Sigmoid colon (tissue), 7 donors: ENCODE data around the gene NEK4. TPM values are rescaled to one million over a fixed set of nuclear protein-coding genes. Genes with fewer than 3 reads are reported as not detected.

Experiments used
- DNase-seq: peaks from one replicate; pipeline ENCODE4 v3.0.0-alpha.2; 2019
- H3K27ac ChIP-seq, 4 donors: fragments of 200-600 bp; sonication (generic); one replicate each; pipeline ENCODE4 v1.5.1; 2016 to 2019; ENCODE audit warnings: mild to moderate bottlenecking in 1 of 4
- H3K27me3 ChIP-seq, 3 donors: fragments of 200-600 bp; sonication (generic); one replicate each; pipeline ENCODE4 v1.5.1; 2019; ENCODE audit warnings: mild to moderate bottlenecking in 1 of 3
- H3K36me3 ChIP-seq, 4 donors: fragments of 200-600 bp; sonication (generic); one replicate each; pipeline ENCODE4 v1.5.1; 2016 to 2019
- H3K4me1 ChIP-seq, 4 donors: fragments of 200-600 bp; sonication (generic); one replicate each; pipeline ENCODE4 v1.5.1; 2017 to 2019
- H3K4me3 ChIP-seq, 4 donors: fragments of 200-600 bp; sonication (generic); one replicate each; pipeline ENCODE4 v1.5.1; 2017 to 2019; ENCODE audit warnings: mild to moderate bottlenecking in 2 of 4, moderate library complexity in 1 of 4
- H3K9me3 ChIP-seq, 4 donors: fragments of 200-600 bp in 3 of 4; sonication (generic) in 3 of 4; one replicate each; pipeline versions ENCODE4 v1.5.1 to v1.6.1; 2013 to 2019
- EP300 ChIP-seq, 4 donors: sonication (generic); formaldehyde crosslinking; IDR thresholded peaks; one replicate each; pipeline ENCODE4 v1.6.1; 2017; ENCODE audit warnings: antibody characterized with exemption in 4 of 4
- POLR2A ChIP-seq, 2 donors: fragments of 450-650 bp; IDR thresholded peaks; one replicate each; pipeline ENCODE4 v1.6.1; 2016; ENCODE audit warnings: antibody characterized with exemption in 2 of 2, mild to moderate bottlenecking in 2 of 2, moderate library complexity in 2 of 2
- POLR2AphosphoS5 ChIP-seq, 4 donors: sonication (generic); formaldehyde crosslinking; IDR thresholded peaks; one replicate each; pipeline ENCODE4 v1.6.1; 2017; ENCODE audit warnings: antibody characterized with exemption in 4 of 4
- WGBS, 2 donors: extraction: QIAGEN DNeasy Blood & Tissue Kit; methylation state at CpG; one replicate each; pipeline ENCODE4 v1.1.7; 2013; 5-methylcytosine and 5-hydroxymethylcytosine counted together
- intact Hi-C: fragments of 100-400 bp; cut with DNase I; formaldehyde crosslinking; loops from one replicate; pipeline ENCODE4 v1.15.1; 2023
- polyA plus RNA-seq, 3 donors: library from polyadenylated mRNA; stranded (reverse); fragments of 200-250 nt; gene quantifications; one replicate each; pipeline ENCODE4 v1.2.3, GENCODE V29; 2013
- total RNA-seq, 4 donors: library from RNA; depleted of rRNA; stranded (reverse); fragments of >200 nt; gene quantifications; one replicate each; pipeline ENCODE4 v1.1.0, GENCODE V29; 2016
- TF ChIP-seq, protein P1 (sequence below), 4 experiments: fragments of 450-650 bp in 3 of 4; fragments of 200-600 bp in 1 of 4; IDR thresholded peaks; one replicate each; pipeline ENCODE4 v1.5.1; 2016 to 2019; ENCODE audit warnings: antibody characterized with exemption in 4 of 4, mild to moderate bottlenecking in 3 of 4, moderate library complexity in 2 of 4
- donor health status: healthy with polysubstance abuse.
- donor health status: Bipolar disorder and iron deficiency.
- donor health status: healthy.

Gene NEK4
- total and polyA plus RNA-seq, 7 donors, result 7.4 to 19.4 (median 17.1) TPM

DNA sequence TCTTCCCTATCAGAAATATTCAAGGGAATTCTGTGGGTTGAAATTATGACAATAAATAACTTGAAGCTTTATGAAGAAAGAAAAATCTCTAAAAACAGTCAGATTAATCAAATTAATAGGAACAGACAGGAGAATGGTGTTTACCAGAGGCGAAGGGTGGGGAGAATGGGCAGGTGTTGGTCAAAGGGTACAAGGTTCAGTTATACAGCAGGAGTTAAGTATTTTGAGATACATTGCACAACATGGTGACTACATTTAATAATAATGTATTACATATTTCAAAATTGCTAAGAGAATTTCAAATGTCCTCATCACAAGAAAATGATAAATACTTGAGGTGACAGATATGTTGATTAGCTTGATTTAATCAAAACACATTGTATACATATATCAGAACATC is 46.2 kb downstream of the NEK4 start:
- Histone ChIP-seq H3K27me3 (no peaks in the 10 kb centered on the region), H3K4me3 (no peak overlapping the region), H3K9me3 (no peaks in the 10 kb centered on the region), H3K27ac (no peak overlapping the region), H3K4me1 (no peaks in the 10 kb centered on the region), H3K36me3 (peaks cover 0 to 15% (median 3%) of the 10 kb centered on the region in 4 donors)
- intact Hi-C loops, result no loop called here
- no peak for TF ChIP-seq EP300 (IDR thresholded peaks at IDR 0.05)
- TF ChIP-seq, protein P1, sequence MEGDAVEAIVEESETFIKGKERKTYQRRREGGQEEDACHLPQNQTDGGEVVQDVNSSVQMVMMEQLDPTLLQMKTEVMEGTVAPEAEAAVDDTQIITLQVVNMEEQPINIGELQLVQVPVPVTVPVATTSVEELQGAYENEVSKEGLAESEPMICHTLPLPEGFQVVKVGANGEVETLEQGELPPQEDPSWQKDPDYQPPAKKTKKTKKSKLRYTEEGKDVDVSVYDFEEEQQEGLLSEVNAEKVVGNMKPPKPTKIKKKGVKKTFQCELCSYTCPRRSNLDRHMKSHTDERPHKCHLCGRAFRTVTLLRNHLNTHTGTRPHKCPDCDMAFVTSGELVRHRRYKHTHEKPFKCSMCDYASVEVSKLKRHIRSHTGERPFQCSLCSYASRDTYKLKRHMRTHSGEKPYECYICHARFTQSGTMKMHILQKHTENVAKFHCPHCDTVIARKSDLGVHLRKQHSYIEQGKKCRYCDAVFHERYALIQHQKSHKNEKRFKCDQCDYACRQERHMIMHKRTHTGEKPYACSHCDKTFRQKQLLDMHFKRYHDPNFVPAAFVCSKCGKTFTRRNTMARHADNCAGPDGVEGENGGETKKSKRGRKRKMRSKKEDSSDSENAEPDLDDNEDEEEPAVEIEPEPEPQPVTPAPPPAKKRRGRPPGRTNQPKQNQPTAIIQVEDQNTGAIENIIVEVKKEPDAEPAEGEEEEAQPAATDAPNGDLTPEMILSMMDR (IDR thresholded peaks at IDR 0.05), result no peak
- TF ChIP-seq POLR2AphosphoS5 (IDR thresholded peaks at IDR 0.05), result no peak
- TF ChIP-seq POLR2A (IDR thresholded peaks at IDR 0.05), result no peak
- no peak for DNase-seq
- 22 to 85% methylated on average over 1 of the region's 1 CpG for WGBS, 2 donors

- TF ChIP-seq POLR2AphosphoS5 (IDR thresholded peaks at IDR 0.05), result no peak
- no peak for TF ChIP-seq EP300 (IDR thresholded peaks at IDR 0.05)
- TF ChIP-seq POLR2A (IDR thresholded peaks at IDR 0.05), result no peak
- TF ChIP-seq, protein P1 (IDR thresholded peaks at IDR 0.05), result no peak
- 96% methylated on average over 5 of the region's 5 CpGs for WGBS, 2 donors
- H3K36me3 ChIP-seq, result peaks cover 3 to 15% (median 5%) of the 10 kb centered on the region in 4 donors
These were observed 46.8 kb downstream of the NEK4 start for GRCh38 chr3:52723935-52724334.

DNA sequence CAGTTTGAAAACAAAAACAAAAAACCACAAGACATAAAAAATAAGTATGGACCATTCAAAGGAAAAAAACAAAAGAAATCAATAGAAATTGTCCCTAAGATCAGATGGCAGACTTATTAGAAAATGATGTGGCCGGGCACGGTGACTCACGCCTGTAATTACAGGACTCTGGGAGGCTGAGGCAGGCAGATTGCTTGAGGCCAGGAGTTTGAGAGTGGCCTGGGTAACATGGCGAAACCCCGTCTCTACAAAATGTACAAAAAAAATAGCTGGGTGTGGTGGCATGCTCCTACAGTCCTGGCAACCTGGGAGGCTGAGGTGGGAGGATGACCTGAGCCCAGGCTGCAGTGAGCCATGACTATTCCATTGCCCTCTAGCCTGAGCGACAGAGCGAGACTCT is 48.2 kb downstream of the NEK4 start:
- no peak overlapping the region for H3K27ac ChIP-seq
- peaks cover 0 to 14% (median 9%) of the 10 kb centered on the region in 4 donors for H3K36me3 ChIP-seq
- whole genome bisulfite sequencing, 2 donors, result 95% methylated on average over 7 of the region's 7 CpGs
- H3K27me3 ChIP-seq, result no peaks in the 10 kb centered on the region
- no peak for DNase-seq
- H3K9me3 ChIP-seq, result no peaks in the 10 kb centered on the region
- H3K4me1 ChIP-seq, result no peaks in the 10 kb centered on the region
- intact Hi-C loops, result no loop called here
- TF ChIP-seq, protein P1 (IDR thresholded peaks at IDR 0.05), result no peak
- H3K4me3 ChIP-seq, result no peak overlapping the region

More at GRCh38 chr3:52723935-52724334, 46.8 kb downstream of the NEK4 start:
- DNase-seq, result no peak
- Histone ChIP-seq H3K4me3 (no peak overlapping the region), H3K9me3 (no peaks in the 10 kb centered on the region), H3K27ac (no peak overlapping the region), H3K27me3 (no peaks in the 10 kb centered on the region), H3K4me1 (no peaks in the 10 kb centered on the region)
- intact Hi-C loops, result no loop called here

GRCh38 chr3:52721730-52722008 is 49.1 kb downstream of the NEK4 start:
- Histone ChIP-seq H3K27me3 (no peaks in the 10 kb centered on the region), H3K4me1 (no peaks in the 10 kb centered on the region), H3K4me3 (no peak overlapping the region), H3K9me3 (no peaks in the 10 kb centered on the region), H3K27ac (no peak overlapping the region), H3K36me3 (peaks cover 0 to 14% (median 9%) of the 10 kb centered on the region in 4 donors)
- intact Hi-C loops, result no loop called here
- WGBS, 2 donors, result 95 to 96% methylated on average over 1 of the region's 1 CpG
- TF ChIP-seq EP300 (IDR thresholded peaks at IDR 0.05) (no peak), POLR2A (IDR thresholded peaks at IDR 0.05) (no peak), POLR2AphosphoS5 (IDR thresholded peaks at IDR 0.05) (no peak)
- TF ChIP-seq, protein P1 (IDR thresholded peaks at IDR 0.05), result no peak
- no peak for DNase-seq

DNA sequence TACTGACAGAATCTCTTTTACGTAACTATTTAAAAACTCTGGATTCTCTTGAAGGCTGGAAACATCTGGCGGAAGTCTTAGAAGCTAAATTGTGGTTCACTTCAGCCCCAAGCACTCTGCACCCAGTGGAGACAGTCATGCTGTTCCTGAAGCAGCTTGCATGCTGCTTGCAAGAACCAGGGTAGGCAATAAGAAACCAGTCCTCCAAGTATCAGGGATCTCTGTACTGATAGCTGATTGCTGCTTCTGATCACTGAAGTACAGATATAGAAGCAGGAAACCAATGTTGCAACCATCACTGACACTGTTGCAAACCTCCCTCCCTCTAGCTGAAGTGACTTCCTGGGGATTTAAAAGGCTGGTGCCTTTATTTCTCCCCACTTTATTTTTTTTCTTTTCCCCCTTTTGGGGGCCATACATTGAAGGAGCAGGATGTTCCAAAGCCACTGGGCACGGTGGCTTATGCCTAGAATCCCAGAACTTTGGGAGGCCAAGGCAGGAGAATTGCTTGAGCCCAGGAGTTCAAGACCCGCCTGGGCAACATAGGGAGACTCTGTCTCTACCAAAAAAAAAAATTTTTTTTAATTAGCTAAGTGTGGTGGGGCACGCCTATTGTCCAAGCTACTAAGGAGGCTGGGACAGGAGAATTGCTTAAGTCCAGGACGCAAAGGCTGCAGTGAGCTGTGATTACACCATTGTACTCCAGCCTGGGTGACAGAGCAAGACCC is 49.6 kb downstream of the NEK4 start:
- no peak overlapping the region for H3K4me3 ChIP-seq
- H3K27ac ChIP-seq, result no peak overlapping the region
- no peaks in the 10 kb centered on the region for H3K9me3 ChIP-seq
- TF ChIP-seq EP300 (IDR thresholded peaks at IDR 0.05), result no peak
- no peak for TF ChIP-seq POLR2A (IDR thresholded peaks at IDR 0.05)
- TF ChIP-seq POLR2AphosphoS5 (IDR thresholded peaks at IDR 0.05), result no peak
- TF ChIP-seq, protein P1 (IDR thresholded peaks at IDR 0.05), result no peak
- intact Hi-C loops, result no loop called here
- H3K27me3 ChIP-seq, result no peaks in the 10 kb centered on the region
- DNase-seq, result no peak
- peaks cover 0 to 14% (median 9%) of the 10 kb centered on the region in 4 donors for H3K36me3 ChIP-seq
- WGBS, 2 donors, result 68 to 87% methylated on average over 6 of the region's 6 CpGs
- no peaks in the 10 kb centered on the region for H3K4me1 ChIP-seq
